Spleen (tissue), 7 donors: Measurements from ENCODE around the gene RFX2.

Experiments
- POLR2AphosphoS5 ChIP-seq, 3 donors: sonication (generic); formaldehyde crosslinking; IDR thresholded peaks; one replicate each; pipeline ENCODE4 v1.5.1; 2017; ENCODE audit warnings: antibody characterized with exemption in 3 of 3
- TF ChIP-seq, protein P1 (sequence below), 11 experiments: fragments of 200-600 bp in 7 of 11; fragments of 450-650 bp in 4 of 11; sonication (generic) in 4 of 11; IDR thresholded peaks in 8 of 11; conservative IDR thresholded peaks in 3 of 11; 1 replicate in 7 of 11; 2 replicates in 4 of 11; pipeline versions ENCODE4 v1.4.0 to v1.8.0; 2016 to 2021; ENCODE audit warnings: antibody characterized with exemption in 11 of 11, inconsistent platforms in 4 of 11, mild to moderate bottlenecking in 1 of 11
- donor health status: DM: no; HTN: no; CAD: no; lungs with moderate emphysema.
- donor health status: DM: no; HTN: no; CAD: no.
- donor health status: DM: no; HTN: no; CAD: no.

DNA sequence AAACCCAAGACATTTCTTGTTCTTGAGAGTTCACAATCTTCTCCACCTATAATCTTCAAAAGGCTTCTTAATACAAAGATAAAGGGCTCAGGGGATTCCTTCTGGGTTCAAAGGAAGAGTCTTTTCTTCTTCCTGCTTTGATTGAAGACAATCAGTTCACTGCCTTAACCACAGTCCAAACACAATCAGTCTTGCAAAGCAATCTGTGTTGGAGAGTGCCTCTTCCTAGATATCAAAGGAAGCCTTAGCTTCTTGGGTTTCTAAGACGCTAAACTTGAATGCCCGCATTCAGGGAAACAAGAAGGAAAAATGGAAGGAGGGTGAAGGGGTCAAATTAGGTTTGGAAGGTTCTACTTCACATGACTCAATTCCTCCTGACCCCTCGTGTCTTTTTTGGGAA, 159.6 kb downstream of the RFX2 start:
- TF ChIP-seq, protein P1, sequence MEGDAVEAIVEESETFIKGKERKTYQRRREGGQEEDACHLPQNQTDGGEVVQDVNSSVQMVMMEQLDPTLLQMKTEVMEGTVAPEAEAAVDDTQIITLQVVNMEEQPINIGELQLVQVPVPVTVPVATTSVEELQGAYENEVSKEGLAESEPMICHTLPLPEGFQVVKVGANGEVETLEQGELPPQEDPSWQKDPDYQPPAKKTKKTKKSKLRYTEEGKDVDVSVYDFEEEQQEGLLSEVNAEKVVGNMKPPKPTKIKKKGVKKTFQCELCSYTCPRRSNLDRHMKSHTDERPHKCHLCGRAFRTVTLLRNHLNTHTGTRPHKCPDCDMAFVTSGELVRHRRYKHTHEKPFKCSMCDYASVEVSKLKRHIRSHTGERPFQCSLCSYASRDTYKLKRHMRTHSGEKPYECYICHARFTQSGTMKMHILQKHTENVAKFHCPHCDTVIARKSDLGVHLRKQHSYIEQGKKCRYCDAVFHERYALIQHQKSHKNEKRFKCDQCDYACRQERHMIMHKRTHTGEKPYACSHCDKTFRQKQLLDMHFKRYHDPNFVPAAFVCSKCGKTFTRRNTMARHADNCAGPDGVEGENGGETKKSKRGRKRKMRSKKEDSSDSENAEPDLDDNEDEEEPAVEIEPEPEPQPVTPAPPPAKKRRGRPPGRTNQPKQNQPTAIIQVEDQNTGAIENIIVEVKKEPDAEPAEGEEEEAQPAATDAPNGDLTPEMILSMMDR (IDR thresholded peaks at IDR 0.05 in 8 of 11, conservative IDR thresholded peaks at IDR 0.05 in 3 of 11) = no peak
- TF ChIP-seq POLR2AphosphoS5 (IDR thresholded peaks at IDR 0.05) = no peak
